HepG2 (cell line): ENCODE results near the gene KCTD19. TPM values are rescaled to one million over a fixed set of nuclear protein-coding genes. Genes with fewer than 3 reads are reported as not detected.

Experiments used
- CBX5 ChIP-seq: sonication (generic); formaldehyde crosslinking; IDR thresholded peaks from 2 replicates; pipeline ENCODE4 v1.4.0; 2020; ENCODE audit warnings: missing genetic modification reagents, borderline replicate concordance
- EEA1 ChIP-seq: sonication (generic); formaldehyde crosslinking; IDR thresholded peaks from 2 replicates; pipeline ENCODE4 v1.5.1; 2020; ENCODE audit warnings: mild to moderate bottlenecking, missing genetic modification reagents, borderline replicate concordance
- FOXA3 ChIP-seq: IDR thresholded peaks from 2 replicates; pipeline ENCODE4 v1.6.1; 2016; ENCODE audit warnings: missing genetic modification reagents, missing compliant biosample characterization
- GTF3A ChIP-seq: sonication (generic); formaldehyde crosslinking; conservative IDR thresholded peaks from 2 replicates; pipeline ENCODE4 v1.4.0; 2020; ENCODE audit warnings: mild to moderate bottlenecking, missing genetic modification reagents
- HCFC1 ChIP-seq: fragments of 150-350 bp; IDR thresholded peaks from 2 replicates; pipeline ENCODE4 v1.6.1; 2014; ENCODE audit warnings: low read depth, low read length
- HDAC1 ChIP-seq: sonication (generic); formaldehyde crosslinking; IDR thresholded peaks from 2 replicates; pipeline ENCODE4 v1.5.1; 2020; ENCODE audit warnings: mild to moderate bottlenecking, missing genetic modification reagents
- JUN ChIP-seq: sonication (generic); formaldehyde crosslinking; IDR thresholded peaks from 2 replicates; pipeline ENCODE4 v1.4.0; 2020; ENCODE audit warnings: mild to moderate bottlenecking, missing genetic modification reagents
- PRPF4 ChIP-seq: fragments of 200-400 bp; formaldehyde crosslinking; IDR thresholded peaks from 2 replicates; pipeline ENCODE4 v1.6.1; 2016; ENCODE audit warnings: low read length, low read depth; ENCODE audit not compliant: poor library complexity, severe bottlenecking
- RARG ChIP-seq: sonication (generic); formaldehyde crosslinking; IDR thresholded peaks from 2 replicates; pipeline ENCODE4 v1.4.0; 2020; ENCODE audit warnings: low read depth, mild to moderate bottlenecking, missing genetic modification reagents
- SATB2 ChIP-seq: sonication (generic); formaldehyde crosslinking; IDR thresholded peaks from 2 replicates; pipeline ENCODE4 v1.5.0; 2020; ENCODE audit warnings: missing genetic modification reagents
- SIN3A ChIP-seq: IDR thresholded peaks from 2 replicates; pipeline ENCODE4 v1.6.1; 2011; ENCODE audit warnings: low read depth, mild to moderate bottlenecking, control low read depth, low read length, borderline replicate concordance
- SMARCC2 ChIP-seq: fragments of 450-650 bp; IDR thresholded peaks from 2 replicates; pipeline ENCODE4 v1.6.1; 2017; ENCODE audit warnings: antibody characterized with exemption, mild to moderate bottlenecking
- SUZ12 ChIP-seq: fragments of 150-350 bp; IDR thresholded peaks from 2 replicates; pipeline ENCODE4 v1.6.1; 2014; ENCODE audit warnings: low read depth, low read length
- TBX2 ChIP-seq: sonication (generic); formaldehyde crosslinking; IDR thresholded peaks from 2 replicates; pipeline ENCODE4 v1.5.0; 2020; ENCODE audit warnings: missing genetic modification reagents, mild to moderate bottlenecking, borderline replicate concordance
- TCF7 ChIP-seq: sonication (generic); IDR thresholded peaks from 2 replicates; pipeline ENCODE4 v1.6.1; 2016; ENCODE audit warnings: antibody characterized with exemption, low read depth
- ZFP36 ChIP-seq: fragments of 150-350 bp; IDR thresholded peaks from 2 replicates; pipeline ENCODE4 v1.6.1; 2018; ENCODE audit warnings: borderline replicate concordance, low read length, low read depth; ENCODE audit not compliant: partially characterized antibody
- ZNF160 ChIP-seq: sonication (generic); formaldehyde crosslinking; IDR thresholded peaks from 2 replicates; pipeline ENCODE4 v1.8.0; 2022; ENCODE audit warnings: mild to moderate bottlenecking, inconsistent platforms, missing genetic modification reagents
- ZNF225 ChIP-seq: sonication (generic); formaldehyde crosslinking; IDR thresholded peaks from 2 replicates; pipeline ENCODE4 v1.4.0; 2020; ENCODE audit warnings: mild to moderate bottlenecking, missing genetic modification reagents
- ZNF335 ChIP-seq: sonication (generic); formaldehyde crosslinking; IDR thresholded peaks from 2 replicates; pipeline ENCODE4 v1.4.0; 2020; ENCODE audit warnings: missing genetic modification reagents
- ZNF619 ChIP-seq: sonication (generic); formaldehyde crosslinking; IDR thresholded peaks from 2 replicates; pipeline ENCODE4 v1.4.0; 2020; ENCODE audit warnings: mild to moderate bottlenecking, missing genetic modification reagents
- polyA plus RNA-seq, 8 experiments: library from polyadenylated mRNA; depleted of rRNA in 3 of 8; stranded (reverse) in 7 of 8; unstranded in 1 of 8; fragments of >200 nt; fragmentation: Illumina TruSeq in 4 of 8; extraction: Trizol in 4 of 8; gene quantifications; 2 replicates each; pipeline versions ENCODE4 v1.2.1 to v1.2.3, GENCODE V29; 2011 to 2016; ENCODE audit warnings: low read depth in 4 of 8, missing spikeins in 1 of 8, mixed read lengths in 1 of 8; ENCODE audit not compliant: insufficient read depth in 1 of 8
- total RNA-seq, 5 experiments: library from RNA; depleted of rRNA; stranded (reverse); fragments of >200 nt; fragmentation: Illumina TruSeq; extraction: Trizol; gene quantifications; 2 replicates each; pipeline ENCODE4 v1.2.3, GENCODE V29; 2016; ENCODE audit warnings: low read depth in 1 of 5
- TF ChIP-seq, protein P1 (sequence below): IDR thresholded peaks from 2 replicates; pipeline ENCODE4 v1.6.1; 2012; ENCODE audit warnings: inconsistent platforms
- TF ChIP-seq, protein P2 (sequence below): sonication (generic); formaldehyde crosslinking; IDR thresholded peaks from 2 replicates; pipeline ENCODE4 v1.5.1; 2020; ENCODE audit warnings: mild to moderate bottlenecking, missing genetic modification reagents, borderline replicate concordance
- TF ChIP-seq, protein P3 (sequence below): sonication (generic); formaldehyde crosslinking; IDR thresholded peaks from 2 replicates; pipeline ENCODE4 v1.5.1; 2020; ENCODE audit warnings: missing genetic modification reagents, mild to moderate bottlenecking, borderline replicate concordance
- TF ChIP-seq, protein P4 (sequence below): sonication (generic); formaldehyde crosslinking; IDR thresholded peaks from 2 replicates; pipeline ENCODE4 v1.4.0; 2020; ENCODE audit warnings: missing genetic modification reagents

KCTD19 gene
- total and polyA plus RNA-seq, 2 of the 13 experiments (the other 11 are each of a cell fraction or from before 2014, with no cell fraction given): not detected

DNA sequence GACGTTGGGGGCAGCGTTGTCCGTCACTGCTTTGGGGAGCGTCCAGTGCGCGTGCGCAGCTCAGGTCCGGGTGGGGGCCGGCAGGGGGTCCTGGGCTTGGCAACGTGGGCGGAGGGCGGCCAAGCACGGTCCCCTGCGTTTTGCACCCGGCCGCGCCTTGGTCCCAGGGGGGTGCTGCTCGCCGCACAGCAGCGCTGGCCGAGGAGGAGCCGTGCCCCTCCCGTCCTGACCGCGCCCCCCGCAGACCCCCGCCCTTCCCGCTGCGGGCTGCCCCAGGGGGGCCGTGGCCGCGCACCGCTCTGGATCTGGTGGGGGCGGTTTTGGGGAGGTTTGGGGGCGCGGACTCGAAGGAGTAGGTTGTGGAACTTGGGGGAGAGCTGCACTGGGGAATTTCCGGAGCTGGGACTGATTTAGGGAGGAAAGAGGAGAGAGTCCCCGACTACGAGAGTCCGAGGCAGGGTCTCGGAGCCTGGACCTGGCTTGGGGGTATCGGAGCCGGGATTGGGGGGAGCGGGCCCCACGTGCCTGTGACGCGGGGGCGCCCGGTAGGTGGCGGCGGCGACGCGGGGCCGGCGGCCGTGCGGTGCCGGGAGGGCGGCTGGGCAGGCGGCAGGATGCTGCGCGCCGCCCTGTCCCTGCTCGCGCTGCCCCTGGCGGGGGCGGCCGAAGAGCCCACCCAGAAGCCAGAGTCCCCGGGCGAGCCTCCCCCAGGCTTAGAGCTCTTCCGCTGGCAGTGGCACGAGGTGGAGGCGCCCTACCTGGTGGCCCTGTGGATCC is 78.0 kb downstream of the KCTD19 start, which contains the start of gene SLC9A5 (continued):
- TF ChIP-seq TCF7: no peak
- no peak for TF ChIP-seq ZNF160
- TF ChIP-seq HCFC1: no peak
- peak; percentile 16; the same call in 1 of the 2 replicates for TF ChIP-seq EEA1
- no peak for TF ChIP-seq CBX5 (CRISPR knock-in tag)
- TF ChIP-seq RARG (CRISPR knock-in tag): no peak
- TF ChIP-seq, protein P1, sequence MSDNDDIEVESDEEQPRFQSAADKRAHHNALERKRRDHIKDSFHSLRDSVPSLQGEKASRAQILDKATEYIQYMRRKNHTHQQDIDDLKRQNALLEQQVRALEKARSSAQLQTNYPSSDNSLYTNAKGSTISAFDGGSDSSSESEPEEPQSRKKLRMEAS: peak; percentile 87
- no peak for TF ChIP-seq FOXA3
- TF ChIP-seq SIN3A: no peak
- TF ChIP-seq, protein P2, sequence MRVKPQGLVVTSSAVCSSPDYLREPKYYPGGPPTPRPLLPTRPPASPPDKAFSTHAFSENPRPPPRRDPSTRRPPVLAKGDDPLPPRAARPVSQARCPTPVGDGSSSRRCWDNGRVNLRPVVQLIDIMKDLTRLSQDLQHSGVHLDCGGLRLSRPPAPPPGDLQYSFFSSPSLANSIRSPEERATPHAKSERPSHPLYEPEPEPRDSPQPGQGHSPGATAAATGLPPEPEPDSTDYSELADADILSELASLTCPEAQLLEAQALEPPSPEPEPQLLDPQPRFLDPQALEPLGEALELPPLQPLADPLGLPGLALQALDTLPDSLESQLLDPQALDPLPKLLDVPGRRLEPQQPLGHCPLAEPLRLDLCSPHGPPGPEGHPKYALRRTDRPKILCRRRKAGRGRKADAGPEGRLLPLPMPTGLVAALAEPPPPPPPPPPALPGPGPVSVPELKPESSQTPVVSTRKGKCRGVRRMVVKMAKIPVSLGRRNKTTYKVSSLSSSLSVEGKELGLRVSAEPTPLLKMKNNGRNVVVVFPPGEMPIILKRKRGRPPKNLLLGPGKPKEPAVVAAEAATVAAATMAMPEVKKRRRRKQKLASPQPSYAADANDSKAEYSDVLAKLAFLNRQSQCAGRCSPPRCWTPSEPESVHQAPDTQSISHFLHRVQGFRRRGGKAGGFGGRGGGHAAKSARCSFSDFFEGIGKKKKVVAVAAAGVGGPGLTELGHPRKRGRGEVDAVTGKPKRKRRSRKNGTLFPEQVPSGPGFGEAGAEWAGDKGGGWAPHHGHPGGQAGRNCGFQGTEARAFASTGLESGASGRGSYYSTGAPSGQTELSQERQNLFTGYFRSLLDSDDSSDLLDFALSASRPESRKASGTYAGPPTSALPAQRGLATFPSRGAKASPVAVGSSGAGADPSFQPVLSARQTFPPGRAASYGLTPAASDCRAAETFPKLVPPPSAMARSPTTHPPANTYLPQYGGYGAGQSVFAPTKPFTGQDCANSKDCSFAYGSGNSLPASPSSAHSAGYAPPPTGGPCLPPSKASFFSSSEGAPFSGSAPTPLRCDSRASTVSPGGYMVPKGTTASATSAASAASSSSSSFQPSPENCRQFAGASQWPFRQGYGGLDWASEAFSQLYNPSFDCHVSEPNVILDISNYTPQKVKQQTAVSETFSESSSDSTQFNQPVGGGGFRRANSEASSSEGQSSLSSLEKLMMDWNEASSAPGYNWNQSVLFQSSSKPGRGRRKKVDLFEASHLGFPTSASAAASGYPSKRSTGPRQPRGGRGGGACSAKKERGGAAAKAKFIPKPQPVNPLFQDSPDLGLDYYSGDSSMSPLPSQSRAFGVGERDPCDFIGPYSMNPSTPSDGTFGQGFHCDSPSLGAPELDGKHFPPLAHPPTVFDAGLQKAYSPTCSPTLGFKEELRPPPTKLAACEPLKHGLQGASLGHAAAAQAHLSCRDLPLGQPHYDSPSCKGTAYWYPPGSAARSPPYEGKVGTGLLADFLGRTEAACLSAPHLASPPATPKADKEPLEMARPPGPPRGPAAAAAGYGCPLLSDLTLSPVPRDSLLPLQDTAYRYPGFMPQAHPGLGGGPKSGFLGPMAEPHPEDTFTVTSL (CRISPR knock-in tag): no peak
- TF ChIP-seq ZNF619 (CRISPR knock-in tag): no peak
- no peak for TF ChIP-seq TBX2 (CRISPR knock-in tag)
- TF ChIP-seq SMARCC2: no peak
- no peak for TF ChIP-seq SUZ12
- TF ChIP-seq ZFP36: no peak
- TF ChIP-seq SATB2: no peak
- TF ChIP-seq, protein P3, sequence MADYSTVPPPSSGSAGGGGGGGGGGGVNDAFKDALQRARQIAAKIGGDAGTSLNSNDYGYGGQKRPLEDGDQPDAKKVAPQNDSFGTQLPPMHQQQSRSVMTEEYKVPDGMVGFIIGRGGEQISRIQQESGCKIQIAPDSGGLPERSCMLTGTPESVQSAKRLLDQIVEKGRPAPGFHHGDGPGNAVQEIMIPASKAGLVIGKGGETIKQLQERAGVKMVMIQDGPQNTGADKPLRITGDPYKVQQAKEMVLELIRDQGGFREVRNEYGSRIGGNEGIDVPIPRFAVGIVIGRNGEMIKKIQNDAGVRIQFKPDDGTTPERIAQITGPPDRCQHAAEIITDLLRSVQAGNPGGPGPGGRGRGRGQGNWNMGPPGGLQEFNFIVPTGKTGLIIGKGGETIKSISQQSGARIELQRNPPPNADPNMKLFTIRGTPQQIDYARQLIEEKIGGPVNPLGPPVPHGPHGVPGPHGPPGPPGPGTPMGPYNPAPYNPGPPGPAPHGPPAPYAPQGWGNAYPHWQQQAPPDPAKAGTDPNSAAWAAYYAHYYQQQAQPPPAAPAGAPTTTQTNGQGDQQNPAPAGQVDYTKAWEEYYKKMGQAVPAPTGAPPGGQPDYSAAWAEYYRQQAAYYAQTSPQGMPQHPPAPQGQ (CRISPR knock-in tag): no peak
- TF ChIP-seq PRPF4: no peak
- no peak for TF ChIP-seq JUN
- TF ChIP-seq, protein P4, sequence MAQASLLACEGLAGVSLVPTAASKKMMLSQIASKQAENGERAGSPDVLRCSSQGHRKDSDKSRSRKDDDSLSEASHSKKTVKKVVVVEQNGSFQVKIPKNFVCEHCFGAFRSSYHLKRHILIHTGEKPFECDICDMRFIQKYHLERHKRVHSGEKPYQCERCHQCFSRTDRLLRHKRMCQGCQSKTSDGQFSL: peak; percentile 72; the same call in 1 of the 2 replicates
- TF ChIP-seq GTF3A: no peak
- TF ChIP-seq ZNF335 (CRISPR knock-in tag): no peak
- TF ChIP-seq HDAC1 (CRISPR knock-in tag): no peak
- no peak for TF ChIP-seq ZNF225 (CRISPR knock-in tag)
